Measurements from ENCODE around the gene USE1. TPM values are rescaled to one million over a fixed set of nuclear protein-coding genes. Genes with fewer than 3 reads are reported as not detected.
A peak's percentile ranks its signal among the peaks of the same experiment; 100 is the strongest.

USE1 gene
- total RNA-seq, 2 experiments from 2014 or later = 19.9 to 20.4 TPM

GRCh38 chr19:17210296-17210695 lies 4.9 kb upstream of the USE1 start:
- H3K27ac Mint-ChIP-seq = no peak overlapping the region
- no peak overlapping the region for H3K4me3 Mint-ChIP-seq
- no peaks in the 10 kb centered on the region for H3K9me3 Mint-ChIP-seq
- no peak for DNase-seq
- ChIA-PET POLR2A (no interaction called here), CTCF (no interaction called here)
- peaks cover 55% of the 10 kb centered on the region for H3K36me3 Mint-ChIP-seq (ENCODE audit: low read depth)
- H3K4me1 Mint-ChIP-seq = peaks cover 25% of the 10 kb centered on the region
- H3K27me3 Mint-ChIP-seq = no peaks in the 10 kb centered on the region

DNA sequence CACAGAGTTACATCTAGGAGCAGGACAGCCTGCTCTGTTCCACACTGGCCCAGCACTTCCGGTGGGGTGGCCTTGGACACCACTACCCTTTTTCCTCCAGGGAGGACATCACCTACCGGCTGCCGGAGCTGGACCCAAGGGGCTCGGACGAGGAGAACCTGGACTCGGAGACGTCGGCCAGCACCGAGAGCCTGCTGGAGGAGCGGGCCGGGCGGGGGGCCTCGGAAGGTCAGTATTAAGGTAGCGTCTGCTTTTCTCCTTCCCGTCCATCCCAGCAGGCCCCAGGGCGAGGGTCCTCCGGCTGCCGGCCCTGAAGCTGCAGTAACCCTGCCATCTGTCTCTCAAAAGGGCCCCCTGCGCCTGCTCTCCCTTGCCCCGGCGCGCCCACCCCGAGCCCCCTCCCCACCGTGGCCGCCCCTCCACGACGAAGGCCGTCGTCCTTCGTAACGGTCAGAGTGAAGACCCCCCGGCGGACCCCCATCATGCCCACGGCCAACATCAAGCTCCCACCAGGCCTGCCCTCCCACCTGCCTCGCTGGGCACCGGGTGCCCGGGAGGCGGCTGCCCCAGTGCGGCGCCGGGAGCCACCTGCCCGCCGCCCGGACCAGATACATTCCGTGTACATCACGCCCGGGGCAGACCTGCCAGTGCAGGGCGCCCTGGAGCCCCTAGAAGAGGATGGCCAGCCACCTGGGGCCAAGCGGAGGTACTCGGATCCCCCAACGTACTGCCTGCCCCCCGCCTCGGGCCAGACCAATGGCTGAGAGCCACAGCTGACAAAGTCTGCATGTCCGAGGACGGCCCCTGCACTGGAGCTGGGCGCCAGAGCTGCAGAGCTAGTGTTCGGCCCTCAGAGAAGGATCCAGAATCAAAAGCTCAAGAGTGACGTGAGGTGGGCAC lies 3.4 kb upstream of the USE1 start:
- H3K4me3 Mint-ChIP-seq = no peak overlapping the region
- ChIA-PET CTCF (no interaction called here), POLR2A (no interaction called here)
- peaks cover 48% of the 10 kb centered on the region for H3K36me3 Mint-ChIP-seq (ENCODE audit: low read depth)
- H3K4me1 Mint-ChIP-seq = peaks cover 32% of the 10 kb centered on the region
- H3K9me3 Mint-ChIP-seq = no peaks in the 10 kb centered on the region
- H3K27me3 Mint-ChIP-seq = no peaks in the 10 kb centered on the region
- no peak for DNase-seq
- no peak overlapping the region for H3K27ac Mint-ChIP-seq

DNA sequence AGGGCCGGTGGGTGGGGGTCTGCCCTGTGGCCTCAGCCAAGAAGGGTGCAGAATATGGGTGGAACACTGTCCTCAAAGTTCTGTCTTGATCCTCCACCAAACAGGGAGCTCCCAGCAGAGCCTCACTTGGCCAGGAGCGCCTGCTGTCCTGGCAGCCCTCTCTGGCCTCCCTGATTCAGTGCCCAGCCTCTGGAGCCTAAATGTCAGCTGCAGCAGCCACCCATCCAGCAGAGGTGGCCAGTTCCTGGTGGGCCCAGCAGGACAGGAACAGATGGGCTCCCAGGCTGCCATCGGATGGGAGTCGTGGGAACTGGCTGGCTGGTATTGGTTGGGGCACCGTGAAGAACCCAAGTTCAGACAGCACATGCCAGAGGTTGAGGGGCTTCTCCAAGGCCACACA lies 1.8 kb upstream of the USE1 start:
- ChIA-PET POLR2A (no interaction called here), CTCF (no interaction called here)
- Mint-ChIP-seq H3K4me3 (no peak overlapping the region), H3K4me1 (peaks cover 33% of the 10 kb centered on the region), H3K27me3 (no peaks in the 10 kb centered on the region), H3K36me3 (ENCODE audit: low read depth) (peaks cover 55% of the 10 kb centered on the region), H3K27ac (no peak overlapping the region), H3K9me3 (no peaks in the 10 kb centered on the region)
- no peak for DNase-seq

GRCh38 chr19:17214508-17215126 lies 540 bp upstream of the USE1 start:
- Mint-ChIP-seq H3K36me3 (ENCODE audit: low read depth) (peaks cover 49% of the 10 kb centered on the region), H3K27me3 (no peaks in the 10 kb centered on the region), H3K9me3 (no peaks in the 10 kb centered on the region), H3K4me1 (peaks cover 27% of the 10 kb centered on the region), H3K4me3 (peak overlapping the region; percentile 77), H3K27ac (peak overlapping the region; percentile 96)
- no peak for DNase-seq
- CTCF ChIA-PET = interaction anchor here (0.9 to 2.1 kb wide), 6 partner anchors 12 to 68 kb away, joined by 3 to 15 read pairs (median 5); partner anchors contain the start of genes BABAM1 and OCEL1
- POLR2A ChIA-PET = interaction anchor here (0.6 to 3.3 kb wide), 17 partner anchors 9 to 589 kb away, joined by 3 to 46 read pairs (median 4); partner anchors contain the start of genes ABHD8, ANKLE1, BABAM1 and MYO9B

DNA sequence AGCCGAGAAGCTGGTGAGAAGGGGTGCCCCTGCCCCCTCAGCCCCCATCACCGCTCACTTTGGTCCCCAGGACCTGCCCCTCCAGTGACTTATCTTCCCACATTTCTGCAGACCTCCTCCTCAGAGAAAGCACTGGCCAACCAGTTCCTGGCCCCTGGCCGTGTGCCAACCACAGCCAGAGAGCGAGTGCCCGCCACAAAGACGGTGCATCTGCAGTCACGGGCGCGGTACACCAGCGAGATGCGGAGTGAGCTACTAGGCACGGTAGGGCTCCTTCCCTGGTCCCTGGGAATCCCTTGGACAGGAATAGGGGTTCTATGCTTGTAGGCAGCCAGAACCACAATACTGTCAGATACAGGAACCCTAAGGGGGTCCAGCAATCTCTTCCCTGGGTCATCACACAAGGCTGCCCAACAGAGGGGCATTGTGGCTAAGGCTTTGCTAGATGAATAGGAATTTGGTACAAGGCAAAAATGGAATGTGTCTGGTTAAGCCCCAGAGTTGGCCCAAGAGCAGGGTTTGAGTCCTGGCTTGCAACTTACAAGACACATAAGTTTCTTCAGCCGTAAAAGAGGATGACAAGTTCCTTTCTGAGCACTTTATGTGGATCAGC lies 1.0 kb downstream of the USE1 start:
- Mint-ChIP-seq H3K4me3 (peak overlapping the region; percentile 77), H3K27me3 (no peaks in the 10 kb centered on the region), H3K4me1 (peaks cover 25% of the 10 kb centered on the region), H3K36me3 (ENCODE audit: low read depth) (peaks cover 39% of the 10 kb centered on the region), H3K9me3 (no peaks in the 10 kb centered on the region), H3K27ac (peak overlapping the region; percentile 96)
- POLR2A ChIA-PET = interaction anchor here (2.0 to 3.3 kb wide), 4 partner anchors 11 to 91 kb away, joined by 14 to 46 read pairs (median 20); partner anchors contain the start of gene OCEL1
- CTCF ChIA-PET = interaction anchor here (0.5 to 2.1 kb wide), 3 partner anchors 19 to 89 kb away, joined by 3 to 15 read pairs (median 6); no protein-coding TSS in a partner anchor
- no peak for DNase-seq

DNA sequence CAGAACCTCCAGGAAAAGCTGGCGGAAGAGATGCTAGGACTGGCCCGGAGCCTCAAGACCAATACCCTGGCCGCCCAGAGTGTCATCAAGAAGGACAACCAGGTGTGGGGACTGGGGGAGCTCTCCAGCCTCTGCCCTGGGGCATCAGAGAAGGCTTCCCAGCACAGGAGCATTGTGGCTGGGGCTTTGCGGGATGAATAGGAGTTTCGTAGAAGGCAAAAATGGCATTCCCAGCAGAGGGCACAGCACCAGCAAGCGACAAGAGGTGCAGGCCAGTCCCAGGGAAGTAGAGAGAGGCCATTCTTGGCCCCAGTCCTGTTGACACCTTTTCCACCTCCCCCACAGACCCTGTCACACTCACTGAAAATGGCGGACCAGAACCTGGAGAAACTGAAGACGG lies 4.1 kb downstream of the USE1 start:
- ChIA-PET POLR2A (no interaction called here), CTCF (no interaction called here)
- no peak for DNase-seq
- Mint-ChIP-seq H3K4me3 (no peak overlapping the region), H3K9me3 (no peaks in the 10 kb centered on the region), H3K27ac (no peak overlapping the region), H3K27me3 (no peaks in the 10 kb centered on the region), H3K36me3 (ENCODE audit: low read depth) (peaks cover 22% of the 10 kb centered on the region), H3K4me1 (peaks cover 25% of the 10 kb centered on the region)

DNA sequence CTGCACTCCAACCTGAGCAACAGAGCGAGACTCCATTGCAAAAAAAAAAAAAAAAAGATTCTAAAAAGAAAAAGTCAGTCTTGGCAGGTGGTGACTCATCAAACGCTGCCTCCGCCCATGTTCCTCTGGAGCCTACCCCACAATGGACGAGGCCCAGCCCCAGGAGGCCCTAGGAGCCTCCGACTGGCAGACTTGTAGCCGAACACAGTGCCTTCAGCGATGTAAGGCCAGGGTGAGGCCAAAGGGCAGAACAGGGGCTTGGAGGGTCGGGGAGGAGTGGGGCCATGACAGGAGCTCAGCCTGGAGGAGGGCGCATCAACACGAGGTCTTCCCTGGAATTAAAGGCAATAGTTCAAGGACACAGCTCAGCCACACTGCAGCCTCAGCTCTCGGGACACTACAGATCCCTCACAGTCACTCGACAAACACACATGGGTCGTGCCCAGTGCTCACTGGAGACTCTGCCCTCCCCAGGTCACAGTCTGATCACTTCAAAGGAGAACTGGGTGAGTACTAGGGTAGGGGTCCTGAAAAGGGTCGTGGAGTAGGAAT lies 5.1 kb downstream of the USE1 start:
- no peak for DNase-seq
- no peaks in the 10 kb centered on the region for H3K9me3 Mint-ChIP-seq
- H3K4me3 Mint-ChIP-seq = no peak overlapping the region
- H3K27ac Mint-ChIP-seq = no peak overlapping the region
- H3K27me3 Mint-ChIP-seq = no peaks in the 10 kb centered on the region
- CTCF ChIA-PET = interaction anchor here (1.4 kb wide), 1 partner anchor 15 kb away, joined by 5 read pairs; no protein-coding TSS in a partner anchor
- POLR2A ChIA-PET = no interaction called here
- H3K4me1 Mint-ChIP-seq = peaks cover 18% of the 10 kb centered on the region
- H3K36me3 Mint-ChIP-seq (ENCODE audit: low read depth) = peaks cover 22% of the 10 kb centered on the region

DNA sequence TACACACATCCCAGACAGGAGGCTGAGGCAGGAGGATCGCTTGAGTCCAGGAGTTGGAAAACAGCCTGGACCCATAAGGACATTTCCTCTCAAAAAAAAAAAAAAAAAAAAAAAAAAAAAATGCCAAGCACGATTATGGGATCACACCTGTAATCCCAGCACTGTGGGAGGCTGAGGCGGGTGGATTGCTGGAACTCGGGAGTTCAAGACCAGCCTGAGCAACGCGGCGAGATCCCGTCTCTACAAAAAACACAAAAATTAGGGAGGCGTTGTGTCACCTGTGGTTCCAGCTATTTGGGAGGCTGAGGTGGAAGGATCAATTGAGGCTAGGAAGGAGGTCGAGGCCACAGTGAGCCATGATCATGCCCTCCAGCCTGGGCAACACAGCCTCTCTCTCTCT lies 9.9 kb downstream of the USE1 start:
- H3K9me3 Mint-ChIP-seq = no peaks in the 10 kb centered on the region
- CTCF ChIA-PET = no interaction called here
- peak overlapping the region; percentile 56 for H3K4me3 Mint-ChIP-seq
- no peaks in the 10 kb centered on the region for H3K27me3 Mint-ChIP-seq
- peaks cover 14% of the 10 kb centered on the region for H3K4me1 Mint-ChIP-seq
- no peak for DNase-seq
- H3K27ac Mint-ChIP-seq = no peak overlapping the region
- POLR2A ChIA-PET = interaction anchor here (1.8 to 4.2 kb wide), 5 partner anchors 9 to 151 kb away, joined by 8 to 46 read pairs (median 12); partner anchors contain the start of gene USE1
- H3K36me3 Mint-ChIP-seq (ENCODE audit: low read depth) = no peaks in the 10 kb centered on the region

GRCh38 chr19:17226002-17226933 lies 11.1 kb downstream of the USE1 start, which contains the start of gene OCEL1:
Gene OCEL1, plus strand, starts transcription at chr19:17226226. Its CDS starts 22 bp downstream, at chr19:17226248.
- Mint-ChIP-seq H3K9me3 (no peaks in the 10 kb centered on the region), H3K27ac (peak within 1 kb of the TSS; percentile 96), H3K4me1 (peaks cover 10% of the 10 kb centered on the region), H3K4me3 (peak within 1 kb of the TSS; percentile 91), H3K36me3 (ENCODE audit: low read depth) (peaks cover 4% of the 10 kb centered on the region), H3K27me3 (no peaks in the 10 kb centered on the region)
- ChIA-PET CTCF (interaction anchor here (1.2 to 2.1 kb wide), 4 partner anchors 10 to 41 kb away, joined by 3 to 13 read pairs (median 4); partner anchors contain the start of genes BABAM1 and USE1), POLR2A (interaction anchor here (0.9 to 4.2 kb wide), 15 partner anchors 9 to 179 kb away, joined by 3 to 46 read pairs (median 5); partner anchors contain the start of genes ANKLE1, BABAM1, BST2 and USE1)
- peak; percentile 98 for DNase-seq

DNA sequence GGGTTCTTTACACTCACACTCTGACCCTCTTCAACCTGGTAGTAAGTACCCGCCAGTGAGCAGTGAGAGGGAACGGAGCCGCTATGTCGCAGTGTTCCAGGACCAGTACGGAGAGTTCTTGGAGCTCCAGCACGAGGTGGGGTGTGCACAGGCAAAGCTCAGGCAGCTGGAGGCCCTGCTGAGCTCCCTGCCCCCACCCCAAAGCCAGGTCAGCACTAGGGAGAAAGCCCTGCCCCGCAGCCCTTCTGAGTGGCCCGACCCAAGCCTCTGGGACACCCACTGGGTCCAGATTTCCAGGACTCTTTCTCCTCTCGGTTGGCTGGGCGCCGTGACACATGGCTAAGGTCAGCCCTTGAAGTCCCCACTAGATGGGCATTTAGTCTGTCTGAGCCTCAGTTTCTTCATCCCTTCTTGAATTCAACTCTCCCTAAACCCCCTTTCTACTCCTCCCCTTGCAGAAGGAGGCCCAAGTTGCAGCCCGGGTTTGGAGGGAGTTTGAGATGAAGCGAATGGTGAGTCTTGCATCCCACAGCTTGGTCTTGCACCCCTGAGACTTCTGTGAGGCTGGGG lies 12.7 kb downstream of the USE1 start:
- Mint-ChIP-seq H3K4me1 (peaks cover 10% of the 10 kb centered on the region), H3K27ac (no peak overlapping the region), H3K27me3 (no peaks in the 10 kb centered on the region), H3K4me3 (no peak overlapping the region), H3K9me3 (no peaks in the 10 kb centered on the region), H3K36me3 (ENCODE audit: low read depth) (peaks cover 9% of the 10 kb centered on the region)
- POLR2A ChIA-PET = interaction anchor here (1.2 to 4.2 kb wide), 3 partner anchors 12 to 154 kb away, joined by 3 to 46 read pairs (median 8); partner anchors contain the start of genes ANKLE1 and USE1
- no peak for DNase-seq
- CTCF ChIA-PET = no interaction called here

GRCh38 chr19:17229890-17230289 lies 14.7 kb downstream of the USE1 start:
- no peak for DNase-seq
- Mint-ChIP-seq H3K9me3 (no peaks in the 10 kb centered on the region), H3K27me3 (no peaks in the 10 kb centered on the region), H3K4me3 (no peak overlapping the region), H3K36me3 (ENCODE audit: low read depth) (peaks cover 9% of the 10 kb centered on the region), H3K27ac (no peak overlapping the region), H3K4me1 (peaks cover 19% of the 10 kb centered on the region)
- ChIA-PET CTCF (interaction anchor here (0.5 kb wide), 1 partner anchor 168 kb away, joined by 4 read pairs; no protein-coding TSS in a partner anchor), POLR2A (no interaction called here)

All from activated CD4-positive, alpha-beta memory T cell treated with anti-CD3 and anti-CD28 coated beads, Interleukin-2, amount 10 ng/mL, durations not matched to agents 7 days and 5 days (primary cell).